Measurements from ENCODE around the gene PRPF8.

- TF ChIP-seq CTCF (conservative IDR thresholded peaks at IDR 0.05; ENCODE audit: low read length), result no peak; the same call in 1 of the 2 replicates
- TF ChIP-seq EZH2phosphoT487 (IDR thresholded peaks at IDR 0.05; ENCODE audit: borderline replicate concordance), result no peak
Measured at GRCh38 chr17:1648173-1648962, 36.3 kb downstream of the PRPF8 start.

Measured in Loucy (cell line).